ENCODE data around the gene SOX9.

The SOX9 gene

DNA sequence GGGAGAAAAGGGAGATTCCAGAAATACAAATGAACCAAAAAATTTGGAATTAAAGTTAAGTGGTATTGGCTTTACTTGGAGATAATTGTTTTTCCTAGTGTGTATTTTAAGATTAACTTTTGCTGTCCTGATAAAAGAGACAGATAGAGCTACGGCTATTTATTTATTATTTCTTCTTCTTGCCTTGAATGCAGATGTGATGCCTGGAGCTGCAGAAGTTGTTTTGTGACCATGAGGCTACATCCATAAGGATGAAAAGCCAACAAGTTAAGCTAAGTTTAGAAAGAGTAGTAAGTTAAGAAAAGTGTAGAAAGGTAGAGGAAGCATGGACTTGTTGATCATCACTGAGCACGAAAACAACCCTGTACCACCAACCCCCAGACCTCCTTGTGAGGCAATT, 41.7 kb downstream of the SOX9 start:
- no peak for DNase-seq (ENCODE audit: low spot score)

DNA sequence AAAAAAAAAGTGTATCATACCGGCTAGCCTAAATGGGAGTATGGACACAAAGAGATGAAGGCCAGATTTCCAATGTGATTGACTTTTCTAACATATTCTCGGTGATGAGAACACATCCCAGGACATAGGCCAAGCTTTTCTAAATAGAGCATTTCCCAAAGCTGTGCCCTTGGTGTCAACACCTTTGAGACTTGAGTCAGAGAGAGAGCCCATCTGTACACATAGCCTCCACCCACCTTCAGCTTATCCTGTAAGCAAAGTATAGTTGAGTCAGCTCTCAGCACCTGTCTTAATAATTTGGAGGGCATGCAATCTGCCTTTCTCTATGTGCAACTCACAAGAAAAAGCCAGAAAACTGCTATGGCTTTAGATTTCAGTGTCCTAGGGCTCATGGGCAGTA, 42.7 kb downstream of the SOX9 start:
- no peak for DNase-seq (ENCODE audit: low spot score)

GRCh38 chr17:72164158-72164739, 43.4 kb downstream of the SOX9 start:
- no peak for DNase-seq (ENCODE audit: low spot score)

DNA sequence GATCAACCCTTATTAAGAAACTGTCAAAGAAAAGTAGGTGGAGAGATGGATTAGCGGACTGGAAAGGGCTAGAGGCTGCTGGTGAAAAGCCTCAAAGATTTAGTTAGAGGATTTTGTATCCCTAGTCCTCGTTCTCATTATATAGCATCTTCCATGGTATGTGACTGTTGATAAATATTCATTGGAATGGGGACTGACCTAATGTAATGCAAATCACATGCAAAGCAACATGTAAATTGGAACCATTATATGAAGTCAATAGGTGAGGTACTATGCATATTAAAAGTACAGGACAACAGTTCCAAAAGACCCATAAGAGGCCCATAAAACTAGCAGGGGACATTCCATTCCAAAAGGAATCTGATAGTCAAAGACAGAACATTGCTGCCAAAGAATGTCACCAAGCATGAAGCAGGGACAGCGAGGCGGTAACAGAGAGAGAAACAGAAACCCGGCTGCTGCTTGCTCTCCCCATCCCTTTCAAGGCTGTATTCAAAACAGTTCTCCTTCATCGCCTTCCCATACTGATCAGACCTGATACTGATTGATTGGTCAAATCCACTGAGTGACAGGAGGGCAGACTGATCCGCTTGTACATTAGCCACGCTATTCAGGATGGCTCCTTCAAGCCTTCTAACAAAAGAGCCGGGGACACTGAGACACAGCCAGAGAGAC, 44.5 kb downstream of the SOX9 start:
- DNase-seq (ENCODE audit: low spot score), result no peak

DNA sequence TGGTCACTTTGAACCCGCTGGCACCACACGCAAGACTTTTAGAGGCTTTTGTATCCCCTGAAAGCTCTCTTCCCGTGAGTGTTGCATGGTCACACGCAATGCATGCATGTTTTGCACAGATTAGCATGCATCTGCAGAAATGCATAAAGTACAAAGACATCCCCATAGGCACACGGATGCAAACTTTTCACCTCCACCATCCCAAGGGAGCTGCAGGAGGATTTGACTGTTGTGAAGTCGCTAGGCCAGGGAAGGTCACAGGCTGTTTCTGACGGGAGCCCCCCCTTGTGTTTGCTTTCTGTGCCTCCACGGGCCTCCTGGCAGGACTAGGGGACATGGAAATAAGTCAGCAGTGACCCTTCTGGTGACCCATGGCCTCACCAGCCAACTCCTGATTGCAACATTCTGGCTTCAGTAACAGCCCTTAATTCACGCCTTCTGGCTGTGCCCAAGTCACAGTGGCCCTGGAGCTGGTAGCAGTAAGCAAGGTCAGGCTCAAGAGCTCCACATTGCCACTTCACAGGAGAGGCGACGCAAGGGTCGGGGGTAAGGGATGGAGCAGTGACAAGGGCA, 45.1 kb downstream of the SOX9 start:
- DNase-seq (ENCODE audit: low spot score), result no peak

DNA sequence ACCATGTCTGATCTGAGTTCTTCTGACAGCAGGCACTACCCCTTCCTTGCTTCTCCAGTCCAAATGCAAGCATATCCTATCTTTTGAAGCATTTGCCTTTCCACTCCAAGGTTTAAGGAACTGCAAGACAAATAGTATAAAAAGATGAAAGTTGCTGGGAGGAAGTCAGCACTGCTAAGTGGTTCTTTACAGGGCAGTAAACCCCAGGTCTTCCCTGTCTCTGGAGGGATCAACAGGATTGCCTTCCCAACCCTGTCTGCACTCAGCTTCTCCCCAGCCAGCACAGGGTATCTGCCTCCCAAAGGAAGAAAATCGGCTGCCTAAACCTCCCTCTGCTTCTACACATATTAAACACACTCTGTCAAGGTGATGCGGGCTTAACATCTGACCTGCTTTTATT, 46.8 kb downstream of the SOX9 start:
- no peak for DNase-seq (ENCODE audit: low spot score)

- DNase-seq (ENCODE audit: low spot score), result no peak
Measured at GRCh38 chr17:72169823-72170222, 49.0 kb downstream of the SOX9 start.

GRCh38 chr17:72171703-72172667, 51.2 kb downstream of the SOX9 start:
- DNase-seq (ENCODE audit: low spot score), result no peak

GRCh38 chr17:72173499-72174116, 52.8 kb downstream of the SOX9 start:
- no peak for DNase-seq (ENCODE audit: low spot score)

DNA sequence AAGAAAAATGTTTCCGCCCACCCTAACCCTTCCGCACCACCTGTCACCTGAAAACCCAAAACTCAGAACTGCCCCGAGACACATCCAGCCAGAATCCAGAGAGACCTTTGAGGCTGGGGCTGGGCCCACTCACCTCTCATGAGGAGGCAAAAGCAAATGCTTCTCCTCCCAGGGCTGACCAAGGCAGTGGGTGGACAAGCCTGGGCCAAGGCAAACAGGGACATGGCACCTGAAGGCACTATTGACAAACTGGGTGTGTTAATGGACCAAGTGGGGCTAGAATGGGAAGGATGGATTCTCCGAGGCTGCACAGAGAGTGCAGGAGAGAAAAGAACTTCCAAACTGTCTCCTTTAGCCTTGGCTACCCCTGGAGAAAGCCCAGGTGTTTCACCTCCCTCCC, 54.4 kb downstream of the SOX9 start:
- no peak for DNase-seq (ENCODE audit: low spot score)

All from NAMALWA (cell line).